Testis (tissue), 2 donors: ENCODE results near the gene KRT28.

Experiments
- CTCF ChIP-seq, 3 experiments: fragments of 450-650 bp in 2 of 3; fragments of 200-600 bp in 1 of 3; sonication (generic) in 1 of 3; IDR thresholded peaks; one replicate each; pipeline ENCODE4 v1.5.1; 2016 to 2019; ENCODE audit warnings: antibody characterized with exemption in 3 of 3, mild to moderate bottlenecking in 2 of 3, moderate library complexity in 1 of 3
- POLR2A ChIP-seq: fragments of 450-650 bp; IDR thresholded peaks from one replicate; pipeline ENCODE4 v1.6.1; 2017; ENCODE audit warnings: antibody characterized with exemption, mild to moderate bottlenecking, moderate library complexity

GRCh38 chr17:40843242-40843641, 43.5 kb upstream of the KRT28 start:
- no peak for TF ChIP-seq CTCF (IDR thresholded peaks at IDR 0.05)
- TF ChIP-seq POLR2A, result no peak
